HG02884 (cell line): ENCODE data around the gene SNRPB2.

Experiments used
- ATAC-seq: cut with Tn5 transposase; IDR thresholded peaks from one replicate; pipeline ENCODE4 v1.9.1; 2021; ENCODE audit warnings: mild to moderate bottlenecking, moderate library complexity; ENCODE audit not compliant: unreplicated experiment

Gene SNRPB2

GRCh38 chr20:16729565-16730460, at the start of gene SNRPB2:
SNRPB2 (plus strand) TSS chr20:16730026; CDS start chr20:16731703, 1,677 bp downstream.
- peak; percentile 97 for ATAC-seq

GRCh38 chr20:16684416-16684815, 45.4 kb upstream of the SNRPB2 start:
- no peak for ATAC-seq

- no peak for ATAC-seq
These were observed 39.9 kb upstream of the SNRPB2 start for GRCh38 chr20:16689906-16690305.

GRCh38 chr20:16691381-16691780, 38.4 kb upstream of the SNRPB2 start:
- no peak for ATAC-seq

GRCh38 chr20:16692009-16692408, 37.8 kb upstream of the SNRPB2 start:
- no peak for ATAC-seq

- ATAC-seq = no peak
These were observed 37.4 kb upstream of the SNRPB2 start for GRCh38 chr20:16692442-16692841.

GRCh38 chr20:16693278-16693677, 36.5 kb upstream of the SNRPB2 start:
- ATAC-seq = no peak

GRCh38 chr20:16694161-16694560, 35.7 kb upstream of the SNRPB2 start:
- ATAC-seq = no peak

- no peak for ATAC-seq
These were observed 34.2 kb upstream of the SNRPB2 start for GRCh38 chr20:16695628-16696027.

GRCh38 chr20:16699293-16699692, 30.5 kb upstream of the SNRPB2 start:
- no peak for ATAC-seq

GRCh38 chr20:16701296-16701695, 28.5 kb upstream of the SNRPB2 start:
- no peak for ATAC-seq

- ATAC-seq = no peak
These were observed 26.3 kb upstream of the SNRPB2 start for GRCh38 chr20:16703570-16703969.

GRCh38 chr20:16707674-16708073, 22.2 kb upstream of the SNRPB2 start:
- ATAC-seq = peak; percentile 67

GRCh38 chr20:16708602-16709001, 21.2 kb upstream of the SNRPB2 start:
- no peak for ATAC-seq

GRCh38 chr20:16709017-16709416, 20.8 kb upstream of the SNRPB2 start:
- peak; percentile 77 for ATAC-seq

- no peak for ATAC-seq
These were observed 19.0 kb upstream of the SNRPB2 start for GRCh38 chr20:16710781-16711180.

GRCh38 chr20:16711661-16712258, 18.1 kb upstream of the SNRPB2 start:
- ATAC-seq = no peak

GRCh38 chr20:16712511-16712947, 17.3 kb upstream of the SNRPB2 start:
- no peak for ATAC-seq

GRCh38 chr20:16713066-16713465, 16.8 kb upstream of the SNRPB2 start:
- no peak for ATAC-seq

- ATAC-seq = no peak
These were observed 15.6 kb upstream of the SNRPB2 start for GRCh38 chr20:16714242-16714641.

GRCh38 chr20:16714751-16715150, 15.1 kb upstream of the SNRPB2 start:
- ATAC-seq = no peak

- ATAC-seq = no peak
These were observed 10.4 kb upstream of the SNRPB2 start for GRCh38 chr20:16719421-16719820.
